DMS153 (cell line): ENCODE data around the gene SGMS2.
"Not testable (repeated sequence)": the region's sequence is repeated elsewhere in the genome, so short reads cannot be mapped to it uniquely, and the experiment has no call there.

Source experiments
- DNase-seq: peaks from one replicate; lab custom pipeline; 2025; lab: John Stamatoyannopoulos, UW

SGMS2 gene

DNA sequence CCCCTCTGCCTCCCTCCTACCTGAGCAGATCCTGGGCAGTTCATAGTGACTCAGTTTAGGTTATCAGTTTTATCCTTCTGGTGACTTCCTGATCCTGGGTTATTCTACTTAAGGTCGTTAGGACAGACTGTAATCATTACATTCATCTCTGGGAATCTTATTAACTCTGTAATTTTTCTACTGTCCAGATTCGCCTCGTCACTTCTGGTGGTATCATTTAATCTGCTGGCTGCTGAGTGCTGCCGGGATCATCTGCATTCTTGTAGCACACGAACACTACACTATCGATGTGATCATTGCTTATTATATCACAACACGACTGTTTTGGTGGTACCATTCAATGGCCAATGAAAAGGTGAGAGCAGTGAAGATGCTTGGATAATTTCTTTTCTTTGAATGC lies 83.6 kb downstream of the SGMS2 start:
- no peak for DNase-seq

GRCh38 chr4:107913283-107913899 lies 88.7 kb downstream of the SGMS2 start:
- peak; percentile 23 for DNase-seq

DNA sequence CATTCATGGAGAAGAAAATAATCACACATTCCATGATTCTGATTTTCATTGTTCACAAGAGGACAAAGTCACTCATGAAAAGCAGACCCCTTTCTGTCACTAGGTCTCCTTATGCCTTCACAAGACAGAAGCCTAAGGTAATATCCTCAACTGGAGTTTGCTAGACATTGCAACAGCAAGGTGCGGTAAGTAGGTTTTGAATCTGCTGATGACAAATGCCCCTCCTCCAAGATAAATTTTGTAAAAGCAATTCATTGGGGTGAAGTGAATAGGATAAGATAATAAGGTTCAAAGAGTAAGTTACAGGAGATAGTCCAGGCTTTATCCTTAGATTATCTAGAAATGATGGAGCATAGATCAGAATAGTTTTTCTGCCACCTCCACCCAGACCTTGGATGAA lies 90.5 kb downstream of the SGMS2 start:
- no peak for DNase-seq

DNA sequence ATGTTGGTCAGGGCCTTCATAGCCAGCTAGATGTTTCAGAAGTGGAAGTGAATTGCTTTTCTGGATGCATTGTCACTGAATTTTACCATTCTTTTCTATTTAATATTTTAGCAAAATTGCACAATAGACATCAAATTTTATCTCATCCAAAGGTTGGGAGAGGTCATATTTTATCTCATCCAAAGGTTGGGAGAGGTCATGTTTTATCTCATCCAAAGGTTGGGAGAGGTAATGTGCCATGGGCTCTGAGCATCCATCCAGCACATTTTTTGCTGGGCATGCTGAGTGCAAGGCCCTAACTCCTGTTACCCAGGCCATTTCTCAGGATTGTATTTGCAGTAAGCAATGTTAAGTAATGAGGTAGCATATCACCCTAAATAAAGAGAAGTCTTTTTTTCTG lies 91.9 kb downstream of the SGMS2 start:
- DNase-seq, result no peak

GRCh38 chr4:107917500-107917899 lies 92.8 kb downstream of the SGMS2 start:
- DNase-seq, result no peak

- DNase-seq, result no peak
These were observed 98.0 kb downstream of the SGMS2 start for GRCh38 chr4:107922486-107923473.

DNA sequence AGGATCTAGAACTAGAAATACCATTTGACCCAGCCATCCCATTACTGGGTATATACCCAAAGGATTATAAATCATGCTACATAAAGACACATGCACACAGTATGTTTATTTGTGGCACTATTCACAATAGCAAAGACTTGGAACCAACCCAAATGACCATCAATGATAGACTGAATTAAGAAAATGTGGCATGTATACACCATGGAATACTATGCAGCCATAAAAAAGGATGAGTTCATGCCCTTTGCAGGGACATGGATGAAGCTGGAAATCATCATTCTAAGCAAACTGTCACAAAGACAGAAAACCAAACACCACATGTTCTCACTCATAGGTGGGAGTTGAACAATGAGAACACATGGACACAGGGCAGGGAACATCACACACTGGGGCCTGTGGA lies 101.0 kb downstream of the SGMS2 start:
- not testable (repeated sequence) for DNase-seq

GRCh38 chr4:107926875-107927274 lies 102.1 kb downstream of the SGMS2 start:
- DNase-seq, result not testable (repeated sequence)

- peak; percentile 41 for DNase-seq
These were observed 106.4 kb downstream of the SGMS2 start, which contains the start of gene CYP2U1 for GRCh38 chr4:107930821-107931774. Gene CYP2U1, plus strand, starts transcription at chr4:107931549. Its CDS starts 95 bp downstream, at chr4:107931644.

DNA sequence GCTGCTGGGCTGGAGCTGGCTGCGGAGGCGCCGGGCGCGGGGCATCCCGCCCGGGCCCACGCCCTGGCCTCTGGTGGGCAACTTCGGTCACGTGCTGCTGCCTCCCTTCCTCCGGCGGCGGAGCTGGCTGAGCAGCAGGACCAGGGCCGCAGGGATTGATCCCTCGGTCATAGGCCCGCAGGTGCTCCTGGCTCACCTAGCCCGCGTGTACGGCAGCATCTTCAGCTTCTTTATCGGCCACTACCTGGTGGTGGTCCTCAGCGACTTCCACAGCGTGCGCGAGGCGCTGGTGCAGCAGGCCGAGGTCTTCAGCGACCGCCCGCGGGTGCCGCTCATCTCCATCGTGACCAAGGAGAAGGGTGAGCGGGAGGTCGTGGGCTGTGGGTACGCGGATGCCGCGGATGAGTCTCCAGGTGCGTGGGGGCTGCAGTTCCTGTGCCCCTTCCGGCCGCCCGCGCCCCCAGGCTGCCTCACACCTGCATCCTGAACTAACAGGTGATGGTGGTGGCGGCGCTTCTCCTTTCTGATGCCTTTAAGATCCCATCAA lies 107.1 kb downstream of the SGMS2 start:
- DNase-seq, result no peak

DNA sequence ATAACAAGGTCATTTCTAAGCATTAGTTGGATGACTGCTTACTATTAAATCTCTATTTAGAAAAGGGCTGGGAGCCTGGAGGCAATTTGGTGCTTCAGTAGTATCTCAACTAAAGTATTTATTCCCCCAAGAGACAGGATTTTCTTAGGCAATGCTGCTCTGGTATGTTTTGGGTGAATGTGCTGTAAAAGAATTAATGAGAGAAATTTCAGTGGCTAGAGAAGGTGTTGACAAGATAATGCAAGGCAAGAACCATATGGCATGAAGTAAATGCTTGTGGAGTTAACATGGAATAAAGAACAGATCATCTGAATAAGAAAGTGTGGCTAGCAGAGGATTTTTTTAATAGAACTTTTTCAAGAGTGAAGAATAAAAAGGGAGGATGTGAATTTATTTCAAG lies 110.5 kb downstream of the SGMS2 start:
- no peak for DNase-seq

DNA sequence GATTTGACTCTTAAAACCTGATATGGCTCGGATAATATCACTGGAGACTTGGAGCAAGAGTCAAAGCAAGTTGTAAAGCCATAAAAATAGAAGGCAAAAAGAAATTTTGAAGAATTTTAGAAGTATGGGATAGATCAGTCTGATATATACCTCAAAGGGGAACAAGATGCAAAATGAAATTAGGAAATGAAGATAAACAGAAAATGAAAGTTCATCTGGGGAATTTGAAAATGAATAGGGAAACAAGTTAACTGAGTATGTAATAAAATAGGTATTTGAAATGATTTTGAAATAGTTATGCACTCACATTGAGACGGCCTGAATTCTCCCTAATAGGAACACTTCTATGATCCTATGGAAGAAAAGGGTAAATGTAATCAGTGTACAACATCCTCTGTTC lies 112.3 kb downstream of the SGMS2 start:
- no peak for DNase-seq

GRCh38 chr4:107939307-107939706 lies 114.6 kb downstream of the SGMS2 start:
- DNase-seq, result no peak

GRCh38 chr4:107945809-107946208 lies 121.1 kb downstream of the SGMS2 start:
- no peak for DNase-seq

- DNase-seq, result no peak
These were observed 126.2 kb downstream of the SGMS2 start for GRCh38 chr4:107950746-107951540.

GRCh38 chr4:107951551-107951950 lies 126.8 kb downstream of the SGMS2 start:
- DNase-seq, result no peak

- DNase-seq, result no peak
These were observed 131.3 kb downstream of the SGMS2 start for GRCh38 chr4:107956011-107956410.
